ENCODE measurements around the gene RUFY1. TPM values are rescaled to one million over a fixed set of nuclear protein-coding genes. Genes with fewer than 3 reads are reported as not detected.
A peak's percentile ranks its signal among the peaks of the same experiment; 100 is the strongest.
"Not testable (repeated sequence)": the region's sequence is repeated elsewhere in the genome, so short reads cannot be mapped to it uniquely, and the experiment has no call there.

Gene RUFY1
- polyA plus RNA-seq, 1 experiment: 25.6 TPM

DNA sequence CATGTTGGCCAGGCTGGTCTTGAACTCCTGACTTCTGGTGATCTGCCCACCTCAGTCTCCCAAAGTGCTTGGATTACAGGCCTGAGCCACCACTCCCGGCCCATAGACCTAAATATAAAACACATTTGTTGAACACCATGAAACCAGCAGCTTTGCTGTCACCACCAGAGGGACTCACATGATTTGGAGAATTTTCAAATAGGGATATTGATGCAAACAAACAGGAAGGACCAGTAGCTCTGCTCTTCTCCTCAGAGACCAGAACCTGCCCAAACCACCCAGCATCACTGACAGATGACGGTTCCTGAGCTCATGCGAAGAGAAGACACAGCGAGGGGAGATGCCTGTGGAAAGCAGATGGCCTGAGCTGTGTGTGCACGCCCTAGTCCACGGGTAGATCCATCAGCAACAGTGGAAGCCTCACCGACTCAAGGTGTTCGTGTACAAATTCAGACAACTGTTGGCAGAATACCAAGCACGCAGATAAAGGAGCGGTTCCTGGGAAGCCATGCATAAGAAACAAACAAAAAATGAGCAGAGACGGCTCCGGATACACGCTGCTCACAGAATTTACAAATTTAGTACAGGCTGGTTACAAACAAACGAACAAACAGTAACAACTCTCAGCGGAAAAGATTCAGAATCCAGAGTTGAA, 30.8 kb upstream of the RUFY1 start:
- CTCF ChIA-PET; H3K27me3 ChIP-seq (ENCODE audit: control insufficient read depth, insufficient read depth, low read length); H3K4me3 ChIP-seq (ENCODE audit: low read depth, low read length); POLR2A ChIA-PET; DNase-seq (ENCODE audit: low read depth); H3K36me3 ChIP-seq (ENCODE audit: control insufficient read depth, insufficient read depth, low read length): not testable (repeated sequence)

DNA sequence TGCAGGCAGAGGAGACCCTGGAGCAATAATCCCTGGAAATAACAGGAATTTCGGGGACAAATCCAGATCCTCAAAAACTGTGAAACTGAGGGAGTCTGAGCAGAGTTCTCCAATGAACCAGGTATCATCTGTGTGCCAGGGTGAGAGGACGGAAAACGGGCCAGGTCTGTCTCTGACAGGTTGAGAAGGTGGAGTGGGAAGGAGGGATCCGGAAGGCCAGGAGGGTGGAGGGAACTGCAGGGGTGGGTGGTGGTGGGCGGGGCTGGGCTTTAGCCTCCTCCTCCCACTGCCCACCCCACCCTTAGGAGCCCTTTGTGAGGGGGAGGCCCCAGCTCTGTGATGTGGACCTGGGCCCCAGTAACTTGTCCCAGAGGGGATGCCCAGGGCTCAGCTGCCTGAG, 28.2 kb upstream of the RUFY1 start:
- H3K36me3 ChIP-seq (ENCODE audit: control insufficient read depth, insufficient read depth, low read length); H3K27me3 ChIP-seq (ENCODE audit: control insufficient read depth, insufficient read depth, low read length); POLR2A ChIA-PET; DNase-seq (ENCODE audit: low read depth); H3K4me3 ChIP-seq (ENCODE audit: low read depth, low read length); CTCF ChIA-PET: not testable (repeated sequence)

DNA sequence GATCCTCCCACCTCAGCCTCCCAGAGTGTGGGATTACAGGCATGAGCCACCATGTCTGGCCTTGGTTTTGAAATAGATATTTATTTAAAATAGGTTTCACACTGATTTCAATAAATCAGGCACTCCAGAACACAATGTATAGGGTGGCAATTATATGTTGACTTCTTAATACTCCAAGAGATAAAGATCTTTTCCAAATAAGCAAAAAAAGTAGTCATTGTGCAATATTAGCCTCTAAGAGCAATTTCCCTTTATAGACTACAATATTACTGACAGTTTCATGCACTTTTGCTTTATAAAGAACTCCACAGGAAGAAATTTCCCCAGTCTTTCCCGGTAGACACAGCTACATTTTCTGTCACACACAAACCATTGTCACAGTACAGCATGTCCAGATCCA, 23.4 kb upstream of the RUFY1 start:
- H3K36me3 ChIP-seq (ENCODE audit: control insufficient read depth, insufficient read depth, low read length): no peaks in the 10 kb centered on the region
- DNase-seq (ENCODE audit: low read depth): no peak
- H3K27me3 ChIP-seq (ENCODE audit: control insufficient read depth, insufficient read depth, low read length): no peaks in the 10 kb centered on the region
- POLR2A ChIA-PET: no interaction called here
- CTCF ChIA-PET: interaction anchor here (0.7 kb wide), 1 partner anchor 9 kb away, joined by 3 read pairs; no protein-coding TSS in a partner anchor
- no peak overlapping the region for H3K4me3 ChIP-seq (ENCODE audit: low read depth, low read length)
- TF ChIP-seq, protein P1, sequence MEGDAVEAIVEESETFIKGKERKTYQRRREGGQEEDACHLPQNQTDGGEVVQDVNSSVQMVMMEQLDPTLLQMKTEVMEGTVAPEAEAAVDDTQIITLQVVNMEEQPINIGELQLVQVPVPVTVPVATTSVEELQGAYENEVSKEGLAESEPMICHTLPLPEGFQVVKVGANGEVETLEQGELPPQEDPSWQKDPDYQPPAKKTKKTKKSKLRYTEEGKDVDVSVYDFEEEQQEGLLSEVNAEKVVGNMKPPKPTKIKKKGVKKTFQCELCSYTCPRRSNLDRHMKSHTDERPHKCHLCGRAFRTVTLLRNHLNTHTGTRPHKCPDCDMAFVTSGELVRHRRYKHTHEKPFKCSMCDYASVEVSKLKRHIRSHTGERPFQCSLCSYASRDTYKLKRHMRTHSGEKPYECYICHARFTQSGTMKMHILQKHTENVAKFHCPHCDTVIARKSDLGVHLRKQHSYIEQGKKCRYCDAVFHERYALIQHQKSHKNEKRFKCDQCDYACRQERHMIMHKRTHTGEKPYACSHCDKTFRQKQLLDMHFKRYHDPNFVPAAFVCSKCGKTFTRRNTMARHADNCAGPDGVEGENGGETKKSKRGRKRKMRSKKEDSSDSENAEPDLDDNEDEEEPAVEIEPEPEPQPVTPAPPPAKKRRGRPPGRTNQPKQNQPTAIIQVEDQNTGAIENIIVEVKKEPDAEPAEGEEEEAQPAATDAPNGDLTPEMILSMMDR (IDR thresholded peaks at IDR 0.05; ENCODE audit: insufficient read depth, low read depth, low read length): no peak

DNA sequence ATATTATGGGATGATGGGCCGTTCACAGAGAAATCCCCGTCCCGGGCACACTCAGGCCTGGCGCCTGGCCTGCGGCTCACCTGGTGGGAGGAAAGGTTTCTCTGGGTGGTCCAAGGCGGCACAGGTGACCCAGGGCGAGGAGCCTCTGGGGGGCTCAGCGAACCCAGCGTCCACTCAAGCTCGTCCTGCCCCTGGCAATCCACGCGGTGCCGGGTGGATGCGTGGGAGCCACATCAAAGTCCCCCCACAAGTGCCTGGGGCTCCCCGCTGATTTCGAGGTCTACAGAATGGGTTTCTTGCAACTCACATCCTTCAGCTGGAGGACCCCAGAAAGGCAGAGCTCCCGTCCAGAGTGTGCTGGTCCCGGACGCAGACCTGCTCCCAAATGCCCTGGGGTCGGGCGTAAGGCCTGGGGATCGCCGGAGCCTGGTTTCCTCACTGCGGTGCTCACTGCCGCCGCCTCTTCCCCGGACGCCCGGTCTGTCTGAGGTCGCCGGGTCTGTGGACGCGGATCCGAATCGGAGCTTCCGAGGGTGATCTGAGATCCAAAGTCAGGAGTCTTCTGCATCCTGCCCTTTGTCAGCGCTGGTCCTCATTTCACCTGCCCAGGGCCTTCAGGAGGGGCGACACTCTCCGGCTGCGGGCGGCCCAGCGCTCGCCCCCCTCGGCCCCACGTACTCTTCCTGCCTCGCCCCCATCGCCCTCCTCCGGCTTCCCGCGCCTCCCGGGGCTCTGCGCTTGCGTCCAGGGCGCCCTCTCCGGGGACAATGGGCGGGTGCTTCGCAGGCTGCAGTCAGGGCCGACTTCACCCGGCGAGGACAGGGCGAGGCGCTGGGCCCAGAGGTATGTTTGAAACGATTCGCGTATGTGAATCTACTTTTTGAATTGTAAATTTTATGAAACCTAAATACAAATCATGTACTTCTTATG, 20.0 kb upstream of the RUFY1 start:
- H3K27me3 ChIP-seq (ENCODE audit: control insufficient read depth, insufficient read depth, low read length): no peaks in the 10 kb centered on the region
- no peak for DNase-seq (ENCODE audit: low read depth)
- H3K4me3 ChIP-seq (ENCODE audit: low read depth, low read length): peak overlapping the region; percentile 50
- CTCF ChIA-PET: interaction anchor here (0.6 kb wide), 1 partner anchor 55 kb away, joined by 3 read pairs; no protein-coding TSS in a partner anchor
- TF ChIP-seq, protein P1 (IDR thresholded peaks at IDR 0.05; ENCODE audit: insufficient read depth, low read depth, low read length): peak; percentile 56
- H3K36me3 ChIP-seq (ENCODE audit: control insufficient read depth, insufficient read depth, low read length): no peaks in the 10 kb centered on the region
- POLR2A ChIA-PET: no interaction called here

DNA sequence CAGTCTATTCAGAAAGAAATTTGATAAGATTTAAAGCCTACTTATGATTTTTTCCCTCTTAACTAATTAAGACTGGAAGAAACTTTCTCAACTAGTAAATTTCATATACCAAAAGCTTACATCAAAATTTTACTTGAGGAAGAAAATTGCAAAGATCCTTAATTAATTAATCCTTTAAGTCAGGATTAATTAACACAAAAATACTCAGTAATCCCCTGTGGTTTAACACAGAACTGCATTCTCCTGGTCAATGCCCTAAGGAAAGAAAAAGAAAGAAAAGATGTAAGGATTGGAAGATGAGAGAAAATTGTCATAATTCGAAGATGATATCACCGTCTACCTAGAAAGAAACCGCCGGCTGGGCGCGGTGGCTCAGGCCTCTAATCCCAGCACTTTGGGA, 17.3 kb upstream of the RUFY1 start:
- POLR2A ChIA-PET: interaction anchor here (0.6 kb wide), 1 partner anchor 91 kb away, joined by 3 read pairs; no protein-coding TSS in a partner anchor
- TF ChIP-seq, protein P1 (IDR thresholded peaks at IDR 0.05; ENCODE audit: insufficient read depth, low read depth, low read length): no peak
- Histone ChIP-seq H3K36me3 (ENCODE audit: control insufficient read depth, insufficient read depth, low read length) (no peaks in the 10 kb centered on the region), H3K4me3 (ENCODE audit: low read depth, low read length) (no peak overlapping the region), H3K27me3 (ENCODE audit: control insufficient read depth, insufficient read depth, low read length) (no peaks in the 10 kb centered on the region)
- CTCF ChIA-PET: interaction anchor here (1.1 kb wide), 1 partner anchor 26 kb away, joined by 3 read pairs; no protein-coding TSS in a partner anchor
- DNase-seq (ENCODE audit: low read depth): no peak

DNA sequence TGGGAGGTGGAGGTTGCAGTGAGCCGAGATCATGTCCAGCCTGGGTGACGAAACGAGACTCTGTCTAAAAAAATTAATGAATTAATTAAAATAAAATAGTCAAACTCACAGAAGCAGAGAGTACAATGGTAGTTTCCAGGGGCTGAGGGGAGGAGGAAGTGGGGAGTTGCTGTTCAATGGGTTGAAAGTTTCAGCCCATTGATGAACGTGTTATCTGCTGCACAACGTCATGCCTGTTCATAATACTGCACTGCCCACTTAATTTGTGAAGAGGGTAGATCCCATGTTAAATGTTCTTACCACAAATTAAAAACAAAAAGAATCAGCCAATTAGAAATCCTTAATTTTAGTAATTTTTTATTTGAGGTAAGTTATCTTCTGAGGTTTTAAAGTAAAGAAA, 16.4 kb upstream of the RUFY1 start:
- POLR2A ChIA-PET: no interaction called here
- TF ChIP-seq, protein P1 (IDR thresholded peaks at IDR 0.05; ENCODE audit: insufficient read depth, low read depth, low read length): no peak
- Histone ChIP-seq H3K27me3 (ENCODE audit: control insufficient read depth, insufficient read depth, low read length) (no peaks in the 10 kb centered on the region), H3K4me3 (ENCODE audit: low read depth, low read length) (no peak overlapping the region), H3K36me3 (ENCODE audit: control insufficient read depth, insufficient read depth, low read length) (no peaks in the 10 kb centered on the region)
- CTCF ChIA-PET: interaction anchor here (1.1 kb wide), 1 partner anchor 25 kb away, joined by 3 read pairs; no protein-coding TSS in a partner anchor
- no peak for DNase-seq (ENCODE audit: low read depth)
